GM21423 (cell line): ENCODE measurements around the gene ACTN1.

Experiments
- ATAC-seq: cut with Tn5 transposase; IDR thresholded peaks from one replicate; pipeline ENCODE4 v1.9.1; 2021; ENCODE audit warnings: mild to moderate bottlenecking, moderate library complexity; ENCODE audit not compliant: unreplicated experiment

Gene ACTN1

DNA sequence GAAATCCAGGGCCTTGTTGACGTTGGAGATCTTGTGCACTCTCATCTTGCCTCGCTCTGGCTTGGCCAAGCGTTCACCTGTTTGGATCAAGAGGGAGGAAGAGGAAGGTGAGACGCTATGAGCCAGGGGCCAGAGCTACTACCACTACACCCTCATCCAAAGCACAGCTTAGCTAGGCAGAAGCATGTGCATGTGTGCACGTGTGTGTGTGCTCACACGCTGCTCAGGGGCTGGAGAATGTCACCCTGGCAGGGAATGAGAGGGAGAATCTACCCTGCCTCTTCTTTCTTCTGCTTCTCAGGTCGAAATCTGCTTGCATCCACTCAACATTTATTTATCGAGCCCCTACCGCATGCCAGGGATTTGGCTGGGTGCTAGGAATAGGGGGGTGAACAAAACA, 58.1 kb downstream of the ACTN1 start:
- ATAC-seq, result no peak

DNA sequence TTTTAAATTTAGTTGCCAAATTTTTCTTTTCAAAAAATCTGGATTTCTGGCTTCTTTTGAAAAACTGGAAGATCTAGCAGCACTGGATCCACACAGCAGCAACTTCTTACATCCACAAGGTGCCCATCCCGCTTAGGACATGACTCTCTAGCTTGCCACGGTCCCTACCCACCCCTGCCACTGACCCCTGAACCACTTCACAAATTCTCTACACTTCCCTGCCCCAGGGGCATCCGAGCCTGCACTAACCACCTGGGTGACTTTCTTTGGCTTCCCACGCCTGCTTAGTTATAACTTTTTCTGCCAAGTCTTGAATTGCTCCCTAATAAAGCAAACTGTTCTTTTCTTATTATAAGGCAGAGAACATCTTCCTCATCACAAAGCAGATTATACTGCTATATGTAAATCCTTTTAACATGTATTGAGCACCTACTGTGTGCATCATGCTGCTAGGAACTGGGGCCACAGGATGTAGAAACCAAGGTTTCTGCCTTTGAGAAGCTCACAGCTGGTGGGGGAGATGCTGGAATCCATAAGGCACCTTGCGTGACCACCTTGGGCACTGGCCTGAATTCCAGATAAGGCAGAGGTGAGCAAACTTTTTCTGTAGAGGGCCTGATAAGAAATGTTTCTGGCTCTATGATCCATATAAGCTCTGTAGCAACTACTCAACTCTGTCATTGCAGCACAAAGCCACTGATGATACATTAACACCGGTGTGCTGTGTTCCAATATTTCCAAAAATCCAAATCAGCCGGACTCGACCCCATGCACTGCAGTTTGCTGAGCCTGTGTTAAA, 59.8 kb downstream of the ACTN1 start:
- ATAC-seq, result no peak

- ATAC-seq, result no peak
Observed at GRCh38 chr14:68918612-68919011, 60.5 kb downstream of the ACTN1 start.

DNA sequence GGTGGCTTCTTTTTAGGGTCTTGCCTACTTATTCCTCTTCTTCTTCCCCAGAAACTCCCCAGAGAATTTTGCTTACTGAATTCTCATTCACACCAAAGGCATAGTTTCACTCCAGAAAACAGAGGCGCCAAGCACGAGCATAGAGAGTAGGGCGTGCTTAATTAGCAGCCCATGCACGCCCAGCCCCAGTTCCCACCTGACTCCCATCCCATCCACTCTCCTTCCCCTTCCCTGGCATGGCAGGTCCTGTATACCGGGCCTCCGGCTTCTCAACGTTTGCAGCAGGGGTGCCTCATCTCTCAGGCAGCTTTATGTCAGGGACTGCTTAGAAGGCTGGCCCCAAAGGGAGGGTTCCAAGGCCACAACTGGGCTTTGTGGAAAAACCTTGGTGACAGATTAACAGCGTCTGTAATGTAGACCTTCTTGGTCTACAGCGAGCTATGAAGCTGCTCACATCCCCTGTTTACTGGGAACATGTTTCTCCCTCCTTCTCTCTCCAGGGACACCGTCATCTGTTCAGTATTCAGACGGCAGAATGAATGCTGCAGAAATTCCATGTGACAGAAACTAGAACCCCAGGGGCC, 62.7 kb downstream of the ACTN1 start:
- ATAC-seq, result no peak

- ATAC-seq, result no peak
Observed at GRCh38 chr14:68913516-68913915, 65.6 kb downstream of the ACTN1 start.

DNA sequence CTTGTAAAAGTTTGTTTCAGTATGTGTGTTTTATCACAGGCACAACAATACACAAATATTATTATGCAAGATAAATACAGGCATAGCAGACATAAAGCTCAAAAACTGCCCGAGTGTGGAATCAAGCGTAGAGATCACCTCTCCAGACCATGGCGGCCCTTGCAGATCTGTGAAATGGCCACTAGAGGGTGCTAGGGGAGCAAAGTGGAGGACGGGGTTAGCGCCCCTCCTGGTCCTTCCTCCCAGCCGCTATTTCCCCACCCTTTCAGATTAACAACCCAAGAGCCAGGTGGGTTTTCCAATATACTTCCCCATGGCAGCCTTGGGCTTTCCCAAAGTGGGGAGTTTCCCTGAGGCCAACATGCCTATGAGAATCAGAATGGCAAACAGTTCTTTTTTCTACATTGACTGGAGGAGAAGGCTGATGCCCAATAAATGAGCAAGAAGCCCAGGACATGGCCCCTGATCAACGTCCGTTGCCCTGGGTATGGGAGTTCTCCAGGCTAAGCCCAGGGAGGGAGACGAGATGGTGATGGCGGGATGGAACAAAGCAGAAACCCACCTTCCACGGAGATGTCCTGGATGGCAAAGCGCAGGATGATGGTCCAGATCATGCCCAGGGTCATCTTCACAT, 67.4 kb downstream of the ACTN1 start:
- peak; percentile 73 for ATAC-seq

- ATAC-seq, result no peak
Observed at GRCh38 chr14:68910540-68910939, 68.6 kb downstream of the ACTN1 start.

GRCh38 chr14:68908803-68909202, 70.3 kb downstream of the ACTN1 start:
- no peak for ATAC-seq

DNA sequence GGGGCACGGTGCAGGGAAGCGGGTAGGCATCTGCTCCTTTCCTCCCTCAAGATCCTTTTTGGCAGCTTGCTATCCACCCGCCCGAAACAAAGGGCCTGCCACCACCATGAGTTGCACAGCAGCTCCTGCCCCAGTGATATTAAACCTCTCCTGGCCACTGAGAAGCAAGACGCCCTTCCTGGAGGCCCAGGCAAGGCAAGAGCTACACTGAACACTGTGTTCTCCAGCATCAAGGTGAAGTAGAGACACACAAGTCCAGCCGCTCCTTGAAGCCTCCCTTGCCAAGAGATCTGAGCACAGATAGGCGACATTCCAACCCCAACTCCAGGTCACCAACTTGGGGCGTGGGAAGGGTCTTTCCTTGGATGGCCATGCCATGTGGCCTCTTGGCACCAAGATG, 70.9 kb downstream of the ACTN1 start:
- no peak for ATAC-seq

DNA sequence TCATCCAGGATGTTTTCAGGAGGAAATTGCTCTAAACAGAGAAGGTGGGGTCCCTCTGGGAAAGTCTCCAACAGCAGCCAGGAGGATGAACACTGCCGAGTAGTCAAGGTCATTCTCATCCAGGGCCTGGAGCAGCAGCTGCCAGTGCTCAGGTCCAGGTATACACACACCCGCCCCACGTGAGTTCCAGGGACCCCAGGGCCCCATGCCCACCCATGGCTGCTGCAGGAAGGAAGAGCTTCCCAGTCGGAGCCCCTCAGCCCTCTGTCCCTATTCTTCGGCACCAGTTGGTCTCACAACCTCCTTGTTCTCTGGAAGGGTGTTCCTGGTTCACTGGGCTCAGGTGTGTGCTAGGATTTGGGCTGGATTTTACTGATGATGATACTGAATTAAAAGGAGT, 72.7 kb downstream of the ACTN1 start:
- no peak for ATAC-seq

DNA sequence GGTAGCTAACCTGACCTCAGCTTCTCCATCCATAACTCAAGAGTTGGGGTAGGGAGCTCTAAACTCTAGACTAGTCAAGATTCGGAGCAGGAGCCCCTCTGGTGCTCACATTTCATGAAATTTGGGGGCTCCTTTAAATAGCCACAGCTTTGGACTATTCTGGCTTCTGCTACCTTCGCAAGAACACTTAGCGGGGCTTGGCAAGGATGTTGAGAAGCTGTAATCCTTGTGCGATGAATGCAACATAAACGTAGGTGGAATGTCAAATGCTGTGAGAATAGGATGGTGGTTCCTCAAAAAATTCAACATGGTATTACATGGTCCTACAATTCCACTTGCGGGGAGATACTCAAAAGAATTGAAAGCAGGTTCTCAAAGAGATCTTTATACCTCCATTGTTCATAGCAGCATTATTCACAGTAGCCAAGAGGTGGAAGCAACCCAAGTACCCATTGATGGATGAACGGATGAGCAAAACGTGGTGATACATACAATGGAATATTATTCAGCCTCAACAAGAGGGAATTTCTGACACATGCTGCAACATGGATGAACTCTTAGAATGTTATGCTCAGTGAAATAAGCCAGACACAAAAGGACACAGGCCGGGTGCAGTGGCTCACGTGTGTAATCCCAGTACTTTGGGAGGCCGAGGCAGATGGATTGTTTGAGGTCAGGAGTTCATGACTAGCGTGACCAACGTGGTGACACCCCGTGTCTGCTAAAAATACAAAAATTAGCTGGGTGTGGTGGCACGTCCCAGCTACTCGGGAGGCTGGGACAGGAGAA, 73.8 kb downstream of the ACTN1 start:
- ATAC-seq, result no peak

- ATAC-seq, result no peak
Observed at GRCh38 chr14:68902357-68902756, 76.7 kb downstream of the ACTN1 start.

- no peak for ATAC-seq
Observed at GRCh38 chr14:68899033-68899603, 80.0 kb downstream of the ACTN1 start.

GRCh38 chr14:68898248-68899032, 80.7 kb downstream of the ACTN1 start:
- ATAC-seq, result no peak

- no peak for ATAC-seq
Observed at GRCh38 chr14:68897559-68898155, 81.4 kb downstream of the ACTN1 start.

DNA sequence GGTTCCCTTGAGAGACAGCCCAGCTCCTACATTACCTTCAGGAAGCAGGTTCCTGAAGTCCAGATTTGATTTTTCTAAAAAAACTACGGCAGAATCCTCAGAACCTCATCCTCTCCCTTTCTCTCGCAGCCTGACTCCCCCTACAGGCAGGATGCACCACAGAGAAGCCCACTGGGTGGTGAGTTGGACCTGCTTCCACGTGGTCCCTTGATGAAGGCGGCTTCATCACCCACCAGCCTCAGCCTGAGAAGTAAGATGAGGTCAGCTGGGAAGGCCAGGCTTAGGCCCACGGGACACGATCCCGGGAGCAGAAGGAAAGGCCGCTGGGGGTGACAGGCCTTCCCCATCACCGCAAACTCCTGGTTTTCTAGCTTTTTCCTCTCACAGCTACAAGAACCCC, 83.0 kb downstream of the ACTN1 start:
- no peak for ATAC-seq

DNA sequence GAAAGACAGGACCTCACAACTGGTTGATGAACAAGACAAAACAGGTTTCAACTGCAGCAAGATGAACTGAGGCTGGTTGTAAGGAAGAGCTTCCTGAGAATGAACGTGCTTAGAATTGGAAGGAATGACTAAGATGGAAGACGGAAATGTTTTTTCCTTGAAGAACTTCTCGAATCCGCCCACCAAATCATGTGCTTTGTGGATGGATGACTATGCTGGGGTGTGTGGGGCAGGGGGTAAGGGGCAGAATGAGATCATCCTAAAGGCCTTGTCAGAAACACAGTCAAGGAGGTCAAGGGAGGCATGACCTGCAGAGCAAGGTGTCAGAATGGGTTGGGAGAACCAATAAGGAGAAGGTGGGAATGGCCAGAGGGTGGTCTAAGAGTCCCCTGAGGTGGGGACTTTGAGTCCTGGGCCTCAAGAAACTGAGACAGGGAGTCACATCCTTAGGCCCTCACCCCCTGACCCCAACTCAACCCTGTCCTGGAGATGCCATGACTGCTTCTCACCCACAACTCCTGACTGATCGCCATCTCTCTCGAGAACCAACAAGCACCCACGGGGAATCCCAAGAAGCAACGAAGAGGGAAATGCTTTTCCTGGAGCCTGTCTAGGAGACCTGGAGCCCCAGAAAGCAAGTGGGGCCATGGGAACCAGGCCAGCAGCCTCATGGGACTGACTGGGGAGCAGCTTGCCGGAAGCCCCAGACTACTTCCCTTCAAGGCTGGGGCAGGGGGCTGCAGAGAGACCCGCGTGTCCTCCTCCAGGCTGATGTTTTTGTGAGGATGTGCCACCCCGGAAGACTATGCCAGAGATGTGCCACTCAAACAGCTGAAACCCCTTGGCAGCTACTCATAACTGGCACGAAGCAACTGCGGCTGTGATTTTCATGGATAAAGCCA, 84.0 kb downstream of the ACTN1 start:
- ATAC-seq, result no peak

- ATAC-seq, result no peak
Observed at GRCh38 chr14:68894123-68894522, 85.0 kb downstream of the ACTN1 start.

- no peak for ATAC-seq
Observed at GRCh38 chr14:68893566-68893965, 85.5 kb downstream of the ACTN1 start.
